ENCODE measurements around the gene GFOD2. TPM values are rescaled to one million over a fixed set of nuclear protein-coding genes. Genes with fewer than 3 reads are reported as not detected.

Gene GFOD2
- total RNA-seq, 2 donors from 2014 or later: 15.8 to 18.1 TPM

DNA sequence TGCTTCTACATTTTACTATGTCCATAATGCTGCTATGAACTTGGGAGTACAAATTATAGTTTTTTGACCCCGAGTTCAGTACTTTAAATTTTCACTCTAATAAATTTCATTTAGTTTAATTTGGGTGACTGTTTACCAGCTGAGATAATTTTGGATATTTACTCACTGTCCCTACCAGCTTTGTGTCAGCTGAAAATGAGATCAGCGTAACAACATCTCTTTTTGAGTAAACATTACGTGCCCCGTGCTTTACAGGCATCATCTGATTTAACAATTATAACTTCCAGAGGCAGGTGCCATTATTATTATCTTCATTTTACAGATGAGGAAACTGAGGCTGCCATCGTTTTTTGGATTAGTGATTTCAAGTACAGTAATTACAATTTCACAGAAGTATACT lies 15.0 kb downstream of the GFOD2 start:
- intact Hi-C loops (cut with DNase I): no loop called here
- no peak for TF ChIP-seq POLR2A (IDR thresholded peaks at IDR 0.05)
- TF ChIP-seq, protein P1, sequence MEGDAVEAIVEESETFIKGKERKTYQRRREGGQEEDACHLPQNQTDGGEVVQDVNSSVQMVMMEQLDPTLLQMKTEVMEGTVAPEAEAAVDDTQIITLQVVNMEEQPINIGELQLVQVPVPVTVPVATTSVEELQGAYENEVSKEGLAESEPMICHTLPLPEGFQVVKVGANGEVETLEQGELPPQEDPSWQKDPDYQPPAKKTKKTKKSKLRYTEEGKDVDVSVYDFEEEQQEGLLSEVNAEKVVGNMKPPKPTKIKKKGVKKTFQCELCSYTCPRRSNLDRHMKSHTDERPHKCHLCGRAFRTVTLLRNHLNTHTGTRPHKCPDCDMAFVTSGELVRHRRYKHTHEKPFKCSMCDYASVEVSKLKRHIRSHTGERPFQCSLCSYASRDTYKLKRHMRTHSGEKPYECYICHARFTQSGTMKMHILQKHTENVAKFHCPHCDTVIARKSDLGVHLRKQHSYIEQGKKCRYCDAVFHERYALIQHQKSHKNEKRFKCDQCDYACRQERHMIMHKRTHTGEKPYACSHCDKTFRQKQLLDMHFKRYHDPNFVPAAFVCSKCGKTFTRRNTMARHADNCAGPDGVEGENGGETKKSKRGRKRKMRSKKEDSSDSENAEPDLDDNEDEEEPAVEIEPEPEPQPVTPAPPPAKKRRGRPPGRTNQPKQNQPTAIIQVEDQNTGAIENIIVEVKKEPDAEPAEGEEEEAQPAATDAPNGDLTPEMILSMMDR (IDR thresholded peaks at IDR 0.05): no peak
- H3K4me1 ChIP-seq: peaks cover 13% of the 10 kb centered on the region
- H3K27ac ChIP-seq: no peak overlapping the region
- ATAC-seq (no peak), DNase-seq (no peak)
- no peaks in the 10 kb centered on the region for H3K27me3 ChIP-seq
- H3K4me3 ChIP-seq: no peak overlapping the region
- no peaks in the 10 kb centered on the region for H3K9me3 ChIP-seq
- H3K36me3 ChIP-seq (replicated peaks in 1 of 2; ENCODE audit: insufficient read depth in 1 of 2, low read depth in 2 of 2): no peaks in the 10 kb centered on the region
- 81 to 82% methylated on average over 5 of the region's 5 CpGs for WGBS, 2 donors

GRCh38 chr16:67703626-67704025 lies 15.5 kb downstream of the GFOD2 start:
- DNase-seq (no peak), ATAC-seq (no peak)
- Histone ChIP-seq H3K4me3 (no peak overlapping the region), H3K9me3 (no peaks in the 10 kb centered on the region), H3K36me3 (replicated peaks in 1 of 2; ENCODE audit: insufficient read depth in 1 of 2, low read depth in 2 of 2) (no peaks in the 10 kb centered on the region), H3K4me1 (peaks cover 9% of the 10 kb centered on the region), H3K27ac (no peak overlapping the region), H3K27me3 (no peaks in the 10 kb centered on the region)
- intact Hi-C loops (cut with DNase I): no loop called here
- no peak for TF ChIP-seq POLR2A (IDR thresholded peaks at IDR 0.05)
- TF ChIP-seq, protein P1 (IDR thresholded peaks at IDR 0.05): no peak
- 67 to 86% methylated on average over 2 of the region's 2 CpGs for WGBS, 2 donors

DNA sequence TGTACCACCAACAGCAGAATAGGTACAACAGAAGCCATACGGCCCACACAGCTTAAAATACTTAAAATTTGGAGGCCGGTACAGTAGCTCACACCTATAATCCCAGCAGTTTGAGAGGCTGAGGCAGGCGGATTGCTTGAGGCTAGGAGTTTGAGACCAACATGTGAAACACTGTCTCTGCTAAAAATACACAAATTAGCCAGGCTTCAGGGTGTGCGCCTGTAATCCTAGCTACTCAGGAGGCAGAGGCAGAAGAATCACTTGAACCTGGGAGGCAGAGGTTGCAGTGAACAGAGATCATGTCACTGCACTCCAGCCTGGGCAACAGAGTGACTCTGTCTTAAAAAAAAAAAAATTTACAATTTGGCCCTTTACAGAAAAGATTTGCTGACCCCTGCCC lies 17.0 kb downstream of the GFOD2 start:
- peaks cover 9% of the 10 kb centered on the region for H3K4me1 ChIP-seq
- no peak overlapping the region for H3K4me3 ChIP-seq
- DNase-seq: no peak
- no peak overlapping the region for H3K27ac ChIP-seq
- no peaks in the 10 kb centered on the region for H3K36me3 ChIP-seq (replicated peaks in 1 of 2; ENCODE audit: insufficient read depth in 1 of 2, low read depth in 2 of 2)
- no peaks in the 10 kb centered on the region for H3K27me3 ChIP-seq
- TF ChIP-seq, protein P1 (IDR thresholded peaks at IDR 0.05): no peak
- TF ChIP-seq POLR2A (IDR thresholded peaks at IDR 0.05): no peak
- H3K9me3 ChIP-seq: no peaks in the 10 kb centered on the region
- no peak for ATAC-seq
- intact Hi-C loops (cut with DNase I): no loop called here
- 86 to 95% methylated on average over 4 of the region's 4 CpGs for WGBS, 2 donors

DNA sequence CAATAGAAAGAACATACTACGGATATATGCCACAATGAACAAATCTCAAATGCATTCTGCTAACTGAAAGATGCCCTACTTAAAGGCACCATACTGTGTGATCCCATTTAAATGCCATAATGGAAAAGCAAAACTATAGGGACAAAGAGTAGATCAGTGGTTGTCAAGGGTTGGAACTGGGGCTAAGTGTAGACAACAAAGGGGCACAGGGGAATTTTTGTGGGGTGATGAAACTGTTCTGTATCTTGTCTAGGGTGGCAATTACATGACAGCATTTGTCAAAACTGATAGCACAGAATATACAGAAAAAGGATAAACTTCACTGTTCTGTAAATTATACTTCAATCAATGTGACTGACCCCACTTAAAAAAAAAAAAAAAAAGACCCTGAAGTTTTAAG lies 17.7 kb downstream of the GFOD2 start:
- Histone ChIP-seq H3K36me3 (replicated peaks in 1 of 2; ENCODE audit: insufficient read depth in 1 of 2, low read depth in 2 of 2) (no peaks in the 10 kb centered on the region), H3K27ac (no peak overlapping the region), H3K9me3 (no peaks in the 10 kb centered on the region), H3K27me3 (no peaks in the 10 kb centered on the region), H3K4me3 (no peak overlapping the region), H3K4me1 (peaks cover 9% of the 10 kb centered on the region)
- TF ChIP-seq POLR2A (IDR thresholded peaks at IDR 0.05): no peak
- TF ChIP-seq, protein P1 (IDR thresholded peaks at IDR 0.05): no peak
- 79 to 90% methylated on average over 1 of the region's 1 CpG for WGBS, 2 donors
- DNase-seq (no peak), ATAC-seq (no peak)
- intact Hi-C loops (cut with DNase I): no loop called here

DNA sequence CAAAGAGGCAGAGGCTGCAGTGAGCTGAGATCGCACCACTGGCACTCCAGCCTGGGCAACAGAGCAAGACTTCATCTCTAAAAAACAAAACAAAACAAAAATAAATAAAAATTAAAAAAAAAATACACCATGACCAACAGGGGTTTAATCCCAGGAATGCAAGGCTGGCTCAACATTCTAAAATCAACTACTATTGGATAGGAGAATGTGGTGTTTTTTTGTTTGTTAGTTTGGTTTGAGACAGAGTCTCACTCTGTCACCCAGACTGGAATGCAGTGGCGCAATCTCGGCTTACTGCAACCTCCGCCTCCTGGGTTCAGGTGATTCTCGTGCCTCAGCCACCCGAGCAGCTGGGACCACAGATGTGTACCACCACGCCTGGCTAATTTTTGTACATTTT lies 19.9 kb downstream of the GFOD2 start:
- intact Hi-C loops (cut with DNase I): no loop called here
- WGBS, 2 donors: 96 to 98% methylated on average over 5 to 7 of the region's 7 CpGs
- Histone ChIP-seq H3K36me3 (replicated peaks in 1 of 2; ENCODE audit: insufficient read depth in 1 of 2, low read depth in 2 of 2) (no peaks in the 10 kb centered on the region), H3K27ac (no peak overlapping the region), H3K27me3 (no peaks in the 10 kb centered on the region), H3K4me3 (no peak overlapping the region), H3K4me1 (peaks cover 1% of the 10 kb centered on the region), H3K9me3 (no peaks in the 10 kb centered on the region)
- TF ChIP-seq POLR2A (IDR thresholded peaks at IDR 0.05): no peak
- TF ChIP-seq, protein P1 (IDR thresholded peaks at IDR 0.05): no peak
- ATAC-seq: no peak
- DNase-seq: no peak

Data from body of pancreas (tissue), 4 donors.